ENCODE data around the gene CDH10. TPM values are rescaled to one million over a fixed set of nuclear protein-coding genes. Genes with fewer than 3 reads are reported as not detected.

Gene CDH10
- polyA plus RNA-seq, 1 experiment, result 0.02 TPM

- ChIA-PET POLR2A (no interaction called here), CTCF (no interaction called here)
- no peak for DNase-seq (ENCODE audit: low read depth)
- no peak for TF ChIP-seq CTCF (IDR thresholded peaks at IDR 0.05; ENCODE audit: insufficient read depth, low read depth, low read length)
- Histone ChIP-seq H3K27me3 (ENCODE audit: control insufficient read depth, insufficient read depth, low read length) (no peaks in the 10 kb centered on the region), H3K4me3 (ENCODE audit: low read depth, low read length) (no peak overlapping the region), H3K36me3 (ENCODE audit: control insufficient read depth, insufficient read depth, low read length) (no peaks in the 10 kb centered on the region)
Measured at GRCh38 chr5:24616566-24616965, 28.2 kb downstream of the CDH10 start.

- ChIA-PET CTCF (no interaction called here), POLR2A (no interaction called here)
- TF ChIP-seq CTCF (IDR thresholded peaks at IDR 0.05; ENCODE audit: insufficient read depth, low read depth, low read length), result no peak
- DNase-seq (ENCODE audit: low read depth), result no peak
- Histone ChIP-seq H3K36me3 (ENCODE audit: control insufficient read depth, insufficient read depth, low read length) (no peaks in the 10 kb centered on the region), H3K4me3 (ENCODE audit: low read depth, low read length) (no peak overlapping the region), H3K27me3 (ENCODE audit: control insufficient read depth, insufficient read depth, low read length) (no peaks in the 10 kb centered on the region)
Measured at GRCh38 chr5:24615159-24615558, 29.6 kb downstream of the CDH10 start.

- no peaks in the 10 kb centered on the region for H3K36me3 ChIP-seq (ENCODE audit: control insufficient read depth, insufficient read depth, low read length)
- TF ChIP-seq CTCF (IDR thresholded peaks at IDR 0.05; ENCODE audit: insufficient read depth, low read depth, low read length), result no peak
- ChIA-PET POLR2A (no interaction called here), CTCF (no interaction called here)
- H3K27me3 ChIP-seq (ENCODE audit: control insufficient read depth, insufficient read depth, low read length), result no peaks in the 10 kb centered on the region
- H3K4me3 ChIP-seq (ENCODE audit: low read depth, low read length), result no peak overlapping the region
- DNase-seq (ENCODE audit: low read depth), result no peak
Measured at GRCh38 chr5:24609706-24610105, 35.1 kb downstream of the CDH10 start.

- ChIA-PET CTCF (no interaction called here), POLR2A (no interaction called here)
- no peak overlapping the region for H3K4me3 ChIP-seq (ENCODE audit: low read depth, low read length)
- DNase-seq (ENCODE audit: low read depth), result no peak
- H3K27me3 ChIP-seq (ENCODE audit: control insufficient read depth, insufficient read depth, low read length), result no peaks in the 10 kb centered on the region
- no peak for TF ChIP-seq CTCF (IDR thresholded peaks at IDR 0.05; ENCODE audit: insufficient read depth, low read depth, low read length)
- H3K36me3 ChIP-seq (ENCODE audit: control insufficient read depth, insufficient read depth, low read length), result no peaks in the 10 kb centered on the region
Measured at GRCh38 chr5:24606971-24607370, 37.8 kb downstream of the CDH10 start.

- Histone ChIP-seq H3K36me3 (ENCODE audit: control insufficient read depth, insufficient read depth, low read length) (no peaks in the 10 kb centered on the region), H3K4me3 (ENCODE audit: low read depth, low read length) (no peak overlapping the region), H3K27me3 (ENCODE audit: control insufficient read depth, insufficient read depth, low read length) (no peaks in the 10 kb centered on the region)
- no peak for DNase-seq (ENCODE audit: low read depth)
- TF ChIP-seq CTCF (IDR thresholded peaks at IDR 0.05; ENCODE audit: insufficient read depth, low read depth, low read length), result no peak
- ChIA-PET CTCF (no interaction called here), POLR2A (no interaction called here)
Measured at GRCh38 chr5:24602188-24602587, 42.6 kb downstream of the CDH10 start.
